A673 (cell line): ENCODE data around the gene TXNRD2. TPM values are rescaled to one million over a fixed set of nuclear protein-coding genes. Genes with fewer than 3 reads are reported as not detected.

Experiments used
- BruUV-seq: library from RNA; stranded (reverse); fragments of 400-500 nt; replicated peaks from 2 replicates; lab custom pipeline; 2021; lab: Mats Ljungman, UMichigan
- CTCF ChIA-PET: fragments of 300-600 bp; sonication (Branson Sonifier 250); formaldehyde crosslinking; loops from one replicate; lab custom pipeline; 2022; ENCODE audit warnings: antibody characterized with exemption; lab: Charles Lee
- POLR2A ChIA-PET: fragments of 300-600 bp; sonication (Branson Sonifier 250); formaldehyde crosslinking; loops from one replicate; lab custom pipeline; 2022; ENCODE audit warnings: antibody characterized with exemption; ENCODE audit not compliant: low non-redundant PET; lab: Charles Lee
- DNase-seq: peaks from one replicate; pipeline ENCODE4 v3.0.0-alpha.2; 2015; ENCODE audit warnings: low spot score
- H3K27ac ChIP-seq: fragments of 200-600 bp; sonication (generic); 2 replicates; pipeline ENCODE4 v1.5.1; 2016; ENCODE audit warnings: mixed run types, low read depth, mild to moderate bottlenecking, mixed read lengths, antibody characterized with exemption, low read length; ENCODE audit not compliant: poor library complexity, severe bottlenecking
- H3K27me3 ChIP-seq: fragments of 200-600 bp; sonication (generic); replicated peaks from 2 replicates; pipeline ENCODE4 v1.6.1; 2017; ENCODE audit warnings: mixed run types, low read depth, mild to moderate bottlenecking, mixed read lengths, antibody characterized with exemption, low read length; ENCODE audit not compliant: insufficient read depth, poor library complexity
- H3K36me3 ChIP-seq: fragments of 200-600 bp; sonication (generic); 2 replicates; pipeline ENCODE4 v1.6.1; 2016; ENCODE audit warnings: mixed run types, mild to moderate bottlenecking, mixed read lengths, antibody characterized with exemption, low read length; ENCODE audit not compliant: insufficient read depth, poor library complexity, severe bottlenecking
- H3K4me1 ChIP-seq: fragments of 200-600 bp; sonication (generic); 2 replicates; pipeline ENCODE4 v1.6.1; 2017; ENCODE audit warnings: mixed run types, mild to moderate bottlenecking, mixed read lengths, antibody characterized with exemption, low read length; ENCODE audit not compliant: insufficient read depth, poor library complexity, severe bottlenecking
- H3K4me3 ChIP-seq: fragments of 200-600 bp; sonication (generic); 2 replicates; pipeline ENCODE4 v1.5.1; 2016; ENCODE audit warnings: low read depth, mixed run types, mild to moderate bottlenecking, mixed read lengths, low read length; ENCODE audit not compliant: poor library complexity, severe bottlenecking
- H3K9me3 ChIP-seq: fragments of 200-600 bp; sonication (generic); 2 replicates; pipeline ENCODE4 v1.6.1; 2016; ENCODE audit warnings: mixed run types, low read depth, mild to moderate bottlenecking, mixed read lengths, antibody characterized with exemption, low read length; ENCODE audit not compliant: poor library complexity, severe bottlenecking
- EZH2 ChIP-seq: fragments of 200-600 bp; sonication (generic); IDR thresholded peaks from 2 replicates; pipeline ENCODE4 v1.6.1; 2017; ENCODE audit warnings: borderline replicate concordance, low read depth, mild to moderate bottlenecking, mixed read lengths, antibody characterized with exemption, low read length; ENCODE audit not compliant: poor library complexity, severe bottlenecking
- intact Hi-C: fragments of 100-400 bp; cut with micrococcal nuclease; formaldehyde crosslinking; loops from one replicate; pipeline ENCODE4 v1.10.0; 2022; ENCODE audit not compliant: unreplicated experiment
- total RNA-seq: library from RNA; stranded (reverse); gene quantifications from 2 replicates; pipeline ENCODE4 v1.2.3, GENCODE V29; 2021
- TF ChIP-seq, protein P1 (sequence below): fragments of 300-800, 200-600 bp; sonication (generic); conservative IDR thresholded peaks from 2 replicates; pipeline ENCODE4 v1.5.1; 2017; ENCODE audit warnings: low read depth, mild to moderate bottlenecking, antibody characterized with exemption, low read length, moderate library complexity, mixed read lengths

Gene TXNRD2
- total RNA-seq, 1 experiment from 2014 or later, result 32.6 TPM

GRCh38 chr22:19843107-19843856 lies 98.3 kb downstream of the TXNRD2 start:
- no TSS peak for BruUV-seq
- CTCF ChIA-PET, result no interaction called here
- DNase-seq, result no peak
- H3K4me1 ChIP-seq, result no peaks in the 10 kb centered on the region
- H3K27me3 ChIP-seq, result no peaks in the 10 kb centered on the region
- H3K9me3 ChIP-seq, result no peaks in the 10 kb centered on the region
- POLR2A ChIA-PET, result no interaction called here
- TF ChIP-seq EZH2, result no peak
- TF ChIP-seq, protein P1, sequence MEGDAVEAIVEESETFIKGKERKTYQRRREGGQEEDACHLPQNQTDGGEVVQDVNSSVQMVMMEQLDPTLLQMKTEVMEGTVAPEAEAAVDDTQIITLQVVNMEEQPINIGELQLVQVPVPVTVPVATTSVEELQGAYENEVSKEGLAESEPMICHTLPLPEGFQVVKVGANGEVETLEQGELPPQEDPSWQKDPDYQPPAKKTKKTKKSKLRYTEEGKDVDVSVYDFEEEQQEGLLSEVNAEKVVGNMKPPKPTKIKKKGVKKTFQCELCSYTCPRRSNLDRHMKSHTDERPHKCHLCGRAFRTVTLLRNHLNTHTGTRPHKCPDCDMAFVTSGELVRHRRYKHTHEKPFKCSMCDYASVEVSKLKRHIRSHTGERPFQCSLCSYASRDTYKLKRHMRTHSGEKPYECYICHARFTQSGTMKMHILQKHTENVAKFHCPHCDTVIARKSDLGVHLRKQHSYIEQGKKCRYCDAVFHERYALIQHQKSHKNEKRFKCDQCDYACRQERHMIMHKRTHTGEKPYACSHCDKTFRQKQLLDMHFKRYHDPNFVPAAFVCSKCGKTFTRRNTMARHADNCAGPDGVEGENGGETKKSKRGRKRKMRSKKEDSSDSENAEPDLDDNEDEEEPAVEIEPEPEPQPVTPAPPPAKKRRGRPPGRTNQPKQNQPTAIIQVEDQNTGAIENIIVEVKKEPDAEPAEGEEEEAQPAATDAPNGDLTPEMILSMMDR, result no peak
- no peak overlapping the region for H3K27ac ChIP-seq
- intact Hi-C loops, result no loop called here
- H3K36me3 ChIP-seq, result peaks cover 5% of the 10 kb centered on the region
- no peak overlapping the region for H3K4me3 ChIP-seq

GRCh38 chr22:19842393-19843106 lies 99.1 kb downstream of the TXNRD2 start:
- TF ChIP-seq EZH2, result no peak
- TF ChIP-seq, protein P1, result no peak
- intact Hi-C loops, result no loop called here
- POLR2A ChIA-PET, result no interaction called here
- H3K4me3 ChIP-seq, result no peak overlapping the region
- BruUV-seq, result no TSS peak
- H3K36me3 ChIP-seq, result peaks cover 5% of the 10 kb centered on the region
- no peaks in the 10 kb centered on the region for H3K9me3 ChIP-seq
- no peak for DNase-seq
- H3K27ac ChIP-seq, result no peak overlapping the region
- H3K4me1 ChIP-seq, result peaks cover 3% of the 10 kb centered on the region
- CTCF ChIA-PET, result no interaction called here
- H3K27me3 ChIP-seq, result no peaks in the 10 kb centered on the region

DNA sequence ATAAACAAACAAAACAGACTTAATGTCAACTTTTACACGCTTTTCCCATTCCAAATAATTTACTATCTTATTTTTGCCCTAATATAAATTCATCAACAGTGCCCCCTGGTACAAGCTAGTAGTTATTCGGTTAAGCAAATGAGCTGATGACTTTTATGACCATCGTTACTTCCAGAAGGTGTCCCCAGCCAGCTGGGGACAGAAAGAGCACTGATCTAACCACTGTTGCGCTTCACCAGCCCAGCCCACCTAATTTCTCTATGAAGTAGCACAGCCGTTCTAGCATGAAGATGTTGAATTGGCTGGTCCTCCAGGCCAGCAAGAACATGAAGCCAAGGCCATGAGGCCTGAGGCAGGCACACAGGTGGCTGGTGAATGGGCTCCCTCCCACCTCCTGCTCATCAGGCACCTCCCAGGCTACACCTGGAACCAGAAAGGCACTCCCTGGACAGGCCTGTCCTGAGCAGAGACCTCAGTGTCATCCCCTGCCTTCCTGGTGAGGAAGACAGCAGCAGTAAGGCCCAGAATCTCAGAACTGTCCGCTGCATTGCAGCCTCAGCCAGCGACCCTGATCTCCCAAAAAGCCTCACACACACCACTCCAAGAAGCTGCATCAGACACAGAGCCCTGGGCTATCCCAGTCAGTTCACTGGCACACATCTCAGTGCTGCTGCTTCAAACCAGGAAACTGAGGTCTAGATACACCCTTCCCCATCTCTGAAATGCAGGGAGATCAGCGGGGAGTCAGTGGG lies 99.8 kb downstream of the TXNRD2 start:
- CTCF ChIA-PET, result no interaction called here

More for the DNA sequence above, 99.8 kb downstream of the TXNRD2 start:
- Histone ChIP-seq H3K4me1 (peaks cover 3% of the 10 kb centered on the region), H3K36me3 (no peaks in the 10 kb centered on the region), H3K4me3 (no peak overlapping the region), H3K27me3 (no peaks in the 10 kb centered on the region), H3K27ac (no peak overlapping the region), H3K9me3 (no peaks in the 10 kb centered on the region)
- BruUV-seq, result no TSS peak
- TF ChIP-seq, protein P1, result no peak
- no peak for TF ChIP-seq EZH2
- intact Hi-C loops, result no loop called here
- no peak for DNase-seq
- POLR2A ChIA-PET, result no interaction called here
